ENCODE measurements around the gene CXXC5.

Gene CXXC5

GRCh38 chr5:139662617-139663016, 14.5 kb downstream of the CXXC5 start:
- peaks cover 46% of the 10 kb centered on the region for H3K4me1 ChIP-seq (ENCODE audit: insufficient read depth, low read length)
- H3K9ac ChIP-seq (ENCODE audit: low read depth, low read length), result no peak overlapping the region
- no peaks in the 10 kb centered on the region for H3K9me3 ChIP-seq (ENCODE audit: control insufficient read depth, insufficient read depth, low read length)
- no peaks in the 10 kb centered on the region; the same call in 1 of the 2 replicates for H3K36me3 ChIP-seq (ENCODE audit: insufficient read depth, low read length)

GRCh38 chr5:139663207-139664085, 15.3 kb downstream of the CXXC5 start:
- Histone ChIP-seq H3K36me3 (ENCODE audit: insufficient read depth, low read length) (no peaks in the 10 kb centered on the region; the same call in 1 of the 2 replicates), H3K4me1 (ENCODE audit: insufficient read depth, low read length) (peaks cover 44% of the 10 kb centered on the region), H3K9me3 (ENCODE audit: control insufficient read depth, insufficient read depth, low read length) (no peaks in the 10 kb centered on the region), H3K9ac (ENCODE audit: low read depth, low read length) (no peak overlapping the region)

- no peaks in the 10 kb centered on the region for H3K9me3 ChIP-seq (ENCODE audit: control insufficient read depth, insufficient read depth, low read length)
- no peaks in the 10 kb centered on the region; the same call in 1 of the 2 replicates for H3K36me3 ChIP-seq (ENCODE audit: insufficient read depth, low read length)
- peaks cover 44% of the 10 kb centered on the region for H3K4me1 ChIP-seq (ENCODE audit: insufficient read depth, low read length)
- H3K9ac ChIP-seq (ENCODE audit: low read depth, low read length), result no peak overlapping the region
Observed at GRCh38 chr5:139664086-139664693, 16.0 kb downstream of the CXXC5 start.

- no peaks in the 10 kb centered on the region; the same call in 1 of the 2 replicates for H3K36me3 ChIP-seq (ENCODE audit: insufficient read depth, low read length)
- H3K4me1 ChIP-seq (ENCODE audit: insufficient read depth, low read length), result peaks cover 44% of the 10 kb centered on the region
- H3K9ac ChIP-seq (ENCODE audit: low read depth, low read length), result no peak overlapping the region
Observed at GRCh38 chr5:139664727-139665351, 16.7 kb downstream of the CXXC5 start.

GRCh38 chr5:139665626-139666025, 17.5 kb downstream of the CXXC5 start:
- Histone ChIP-seq H3K36me3 (ENCODE audit: insufficient read depth, low read length) (no peaks in the 10 kb centered on the region; the same call in 1 of the 2 replicates), H3K4me1 (ENCODE audit: insufficient read depth, low read length) (peaks cover 46% of the 10 kb centered on the region), H3K9ac (ENCODE audit: low read depth, low read length) (no peak overlapping the region), H3K9me3 (ENCODE audit: control insufficient read depth, insufficient read depth, low read length) (no peaks in the 10 kb centered on the region)

More at GRCh38 chr5:139664727-139665351, 16.7 kb downstream of the CXXC5 start:
- H3K9me3 ChIP-seq (ENCODE audit: control insufficient read depth, insufficient read depth, low read length), result no peaks in the 10 kb centered on the region

GRCh38 chr5:139666551-139666950, 18.4 kb downstream of the CXXC5 start:
- no peaks in the 10 kb centered on the region for H3K9me3 ChIP-seq (ENCODE audit: control insufficient read depth, insufficient read depth, low read length)
- no peaks in the 10 kb centered on the region for H3K36me3 ChIP-seq (ENCODE audit: insufficient read depth, low read length)
- H3K9ac ChIP-seq (ENCODE audit: low read depth, low read length), result no peak overlapping the region
- H3K4me1 ChIP-seq (ENCODE audit: insufficient read depth, low read length), result peaks cover 45% of the 10 kb centered on the region

- Histone ChIP-seq H3K4me1 (ENCODE audit: insufficient read depth, low read length) (peaks cover 48% of the 10 kb centered on the region), H3K36me3 (ENCODE audit: insufficient read depth, low read length) (no peaks in the 10 kb centered on the region), H3K9me3 (ENCODE audit: control insufficient read depth, insufficient read depth, low read length) (no peaks in the 10 kb centered on the region), H3K9ac (ENCODE audit: low read depth, low read length) (no peak overlapping the region)
Observed at GRCh38 chr5:139667001-139667729, 19.0 kb downstream of the CXXC5 start.

- no peaks in the 10 kb centered on the region for H3K9me3 ChIP-seq (ENCODE audit: control insufficient read depth, insufficient read depth, low read length)
Observed at GRCh38 chr5:139667730-139668063, 19.5 kb downstream of the CXXC5 start.

GRCh38 chr5:139668064-139668880, 20.1 kb downstream of the CXXC5 start:
- Histone ChIP-seq H3K4me1 (ENCODE audit: insufficient read depth, low read length) (peaks cover 51% of the 10 kb centered on the region), H3K9ac (ENCODE audit: low read depth, low read length) (peak overlapping the region; percentile 36), H3K9me3 (ENCODE audit: control insufficient read depth, insufficient read depth, low read length) (no peaks in the 10 kb centered on the region), H3K36me3 (ENCODE audit: insufficient read depth, low read length) (no peaks in the 10 kb centered on the region)

More at GRCh38 chr5:139667730-139668063, 19.5 kb downstream of the CXXC5 start:
- Histone ChIP-seq H3K9ac (ENCODE audit: low read depth, low read length) (no peak overlapping the region), H3K36me3 (ENCODE audit: insufficient read depth, low read length) (no peaks in the 10 kb centered on the region), H3K4me1 (ENCODE audit: insufficient read depth, low read length) (peaks cover 51% of the 10 kb centered on the region)

GRCh38 chr5:139668924-139669661, 20.9 kb downstream of the CXXC5 start:
- H3K4me1 ChIP-seq (ENCODE audit: insufficient read depth, low read length), result peaks cover 43% of the 10 kb centered on the region

GRCh38 chr5:139669662-139670368, 21.7 kb downstream of the CXXC5 start:
- Histone ChIP-seq H3K4me1 (ENCODE audit: insufficient read depth, low read length) (peaks cover 40% of the 10 kb centered on the region), H3K9me3 (ENCODE audit: control insufficient read depth, insufficient read depth, low read length) (no peaks in the 10 kb centered on the region), H3K36me3 (ENCODE audit: insufficient read depth, low read length) (no peaks in the 10 kb centered on the region), H3K9ac (ENCODE audit: low read depth, low read length) (no peak overlapping the region)

More at GRCh38 chr5:139668924-139669661, 20.9 kb downstream of the CXXC5 start:
- no peaks in the 10 kb centered on the region for H3K36me3 ChIP-seq (ENCODE audit: insufficient read depth, low read length)
- H3K9me3 ChIP-seq (ENCODE audit: control insufficient read depth, insufficient read depth, low read length), result no peaks in the 10 kb centered on the region
- no peak overlapping the region for H3K9ac ChIP-seq (ENCODE audit: low read depth, low read length)

GRCh38 chr5:139670369-139671095, 22.4 kb downstream of the CXXC5 start:
- H3K4me1 ChIP-seq (ENCODE audit: insufficient read depth, low read length), result peaks cover 40% of the 10 kb centered on the region
- no peaks in the 10 kb centered on the region for H3K9me3 ChIP-seq (ENCODE audit: control insufficient read depth, insufficient read depth, low read length)
- no peak overlapping the region for H3K9ac ChIP-seq (ENCODE audit: low read depth, low read length)
- H3K36me3 ChIP-seq (ENCODE audit: insufficient read depth, low read length), result no peaks in the 10 kb centered on the region

All from ES-I3 (cell line).